ENCODE measurements around the gene OR2T35.
A peak's percentile ranks its signal among the peaks of the same experiment; 100 is the strongest.

OR2T35 gene

DNA sequence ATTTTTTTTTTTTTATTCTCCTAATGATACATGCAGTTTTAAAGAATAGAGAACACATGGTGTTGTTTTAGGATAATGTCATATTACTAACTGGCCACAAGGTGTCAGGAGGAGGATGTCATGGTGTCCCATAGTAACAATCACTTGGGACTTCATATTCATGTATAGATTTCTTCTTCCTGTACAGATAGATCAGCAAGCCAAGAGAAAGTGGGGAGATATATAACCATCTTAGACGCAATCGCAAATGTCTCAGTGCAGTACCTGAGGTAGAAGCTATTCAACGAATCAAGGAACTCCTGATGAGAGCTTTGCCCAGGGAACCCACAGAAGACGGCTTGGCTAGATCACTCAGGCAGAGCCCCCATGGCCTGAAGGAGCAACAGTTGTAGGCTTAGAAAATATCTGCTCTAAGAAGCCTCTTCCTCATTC lies 22.5 kb downstream of the OR2T35 start:
- H3K4me3 ChIP-seq (ENCODE audit: low read depth, low read length), result no peak overlapping the region
- TF ChIP-seq, protein P1, sequence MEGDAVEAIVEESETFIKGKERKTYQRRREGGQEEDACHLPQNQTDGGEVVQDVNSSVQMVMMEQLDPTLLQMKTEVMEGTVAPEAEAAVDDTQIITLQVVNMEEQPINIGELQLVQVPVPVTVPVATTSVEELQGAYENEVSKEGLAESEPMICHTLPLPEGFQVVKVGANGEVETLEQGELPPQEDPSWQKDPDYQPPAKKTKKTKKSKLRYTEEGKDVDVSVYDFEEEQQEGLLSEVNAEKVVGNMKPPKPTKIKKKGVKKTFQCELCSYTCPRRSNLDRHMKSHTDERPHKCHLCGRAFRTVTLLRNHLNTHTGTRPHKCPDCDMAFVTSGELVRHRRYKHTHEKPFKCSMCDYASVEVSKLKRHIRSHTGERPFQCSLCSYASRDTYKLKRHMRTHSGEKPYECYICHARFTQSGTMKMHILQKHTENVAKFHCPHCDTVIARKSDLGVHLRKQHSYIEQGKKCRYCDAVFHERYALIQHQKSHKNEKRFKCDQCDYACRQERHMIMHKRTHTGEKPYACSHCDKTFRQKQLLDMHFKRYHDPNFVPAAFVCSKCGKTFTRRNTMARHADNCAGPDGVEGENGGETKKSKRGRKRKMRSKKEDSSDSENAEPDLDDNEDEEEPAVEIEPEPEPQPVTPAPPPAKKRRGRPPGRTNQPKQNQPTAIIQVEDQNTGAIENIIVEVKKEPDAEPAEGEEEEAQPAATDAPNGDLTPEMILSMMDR (IDR thresholded peaks at IDR 0.05; ENCODE audit: low read depth, low read length), result no peak

DNA sequence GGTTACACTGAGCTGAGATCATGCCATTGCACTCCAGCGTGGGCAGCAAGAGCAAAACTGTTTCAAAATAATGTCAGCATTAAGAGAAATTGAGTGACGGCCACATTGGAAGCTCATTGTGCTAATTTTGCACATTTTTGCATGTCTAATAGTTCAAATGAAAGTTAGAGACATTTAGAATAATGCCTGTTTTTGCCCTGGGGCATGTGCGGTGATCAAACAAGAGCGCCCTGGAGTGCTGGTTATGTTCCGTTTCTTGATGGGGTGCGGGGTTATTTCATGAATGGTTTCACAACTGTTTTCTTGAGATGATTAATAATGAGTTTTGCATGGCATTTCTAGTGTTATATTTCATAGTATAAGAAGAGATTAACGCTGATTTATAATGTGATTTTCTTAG lies 23.3 kb downstream of the OR2T35 start:
- no peak overlapping the region for H3K4me3 ChIP-seq (ENCODE audit: low read depth, low read length)

DNA sequence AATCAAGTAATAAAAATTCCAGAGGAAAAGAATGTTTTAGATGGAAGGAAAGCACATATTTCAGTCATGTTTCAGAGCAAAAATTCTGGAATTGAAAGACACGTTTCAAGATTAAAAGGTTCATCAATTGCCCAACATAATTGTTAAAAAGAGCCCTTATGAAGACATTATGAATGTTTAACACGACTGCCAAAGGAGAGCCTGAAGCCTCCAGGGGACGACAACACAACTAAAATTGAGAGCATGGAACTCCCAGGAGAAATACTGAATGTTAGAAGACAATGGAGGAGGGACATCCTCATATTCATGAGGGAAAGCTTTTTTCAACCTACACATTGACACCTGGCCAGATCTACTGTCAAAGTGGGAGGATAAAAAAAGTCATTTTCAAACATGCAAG lies 26.2 kb downstream of the OR2T35 start:
- no peak overlapping the region for H3K4me3 ChIP-seq (ENCODE audit: low read depth, low read length)
- TF ChIP-seq, protein P1 (IDR thresholded peaks at IDR 0.05; ENCODE audit: low read depth, low read length), result peak; percentile 48

More for the DNA sequence above, 23.3 kb downstream of the OR2T35 start:
- TF ChIP-seq, protein P1 (IDR thresholded peaks at IDR 0.05; ENCODE audit: low read depth, low read length), result no peak

DNA sequence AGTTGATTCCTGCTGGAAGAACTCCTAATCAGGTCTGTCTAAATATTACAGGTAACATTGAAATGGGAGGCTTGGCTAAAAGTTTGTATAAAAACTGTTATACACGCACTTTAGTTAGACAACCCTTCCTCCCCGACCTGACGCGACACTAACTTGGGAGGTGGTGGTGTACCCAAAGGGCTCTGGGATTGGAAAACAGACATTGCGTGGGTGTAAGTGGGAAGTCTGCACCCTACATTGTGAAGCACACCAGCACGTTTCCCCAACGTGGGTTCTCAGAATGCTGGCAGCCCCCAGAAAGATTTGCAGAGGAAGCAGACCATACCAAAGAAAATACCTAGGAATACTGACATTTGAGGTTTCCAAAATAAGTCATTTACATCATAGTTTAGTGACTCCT lies 27.0 kb downstream of the OR2T35 start:
- TF ChIP-seq, protein P1 (IDR thresholded peaks at IDR 0.05; ENCODE audit: low read depth, low read length), result no peak
- no peak overlapping the region for H3K4me3 ChIP-seq (ENCODE audit: low read depth, low read length)

DNA sequence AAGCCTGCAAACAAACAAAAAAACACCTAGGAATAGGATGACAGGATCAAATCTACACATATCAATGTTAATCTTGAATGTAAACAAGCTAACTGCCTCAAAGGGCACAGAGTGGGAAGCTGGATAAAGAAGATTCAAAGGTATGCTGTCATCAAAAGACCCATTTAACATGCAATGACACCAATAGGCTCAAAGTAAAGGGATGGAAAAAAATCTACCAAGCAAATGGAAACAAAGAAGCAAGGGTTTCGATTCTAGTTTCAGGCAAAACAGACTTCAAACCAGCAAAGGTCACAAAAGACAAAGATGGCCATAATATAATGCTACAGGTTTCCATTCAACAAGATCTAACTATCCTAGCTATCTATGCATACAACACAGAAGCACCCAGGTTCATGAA lies 31.3 kb downstream of the OR2T35 start:
- TF ChIP-seq, protein P1 (IDR thresholded peaks at IDR 0.05; ENCODE audit: low read depth, low read length), result no peak
- no peak overlapping the region for H3K4me3 ChIP-seq (ENCODE audit: low read depth, low read length)

DNA sequence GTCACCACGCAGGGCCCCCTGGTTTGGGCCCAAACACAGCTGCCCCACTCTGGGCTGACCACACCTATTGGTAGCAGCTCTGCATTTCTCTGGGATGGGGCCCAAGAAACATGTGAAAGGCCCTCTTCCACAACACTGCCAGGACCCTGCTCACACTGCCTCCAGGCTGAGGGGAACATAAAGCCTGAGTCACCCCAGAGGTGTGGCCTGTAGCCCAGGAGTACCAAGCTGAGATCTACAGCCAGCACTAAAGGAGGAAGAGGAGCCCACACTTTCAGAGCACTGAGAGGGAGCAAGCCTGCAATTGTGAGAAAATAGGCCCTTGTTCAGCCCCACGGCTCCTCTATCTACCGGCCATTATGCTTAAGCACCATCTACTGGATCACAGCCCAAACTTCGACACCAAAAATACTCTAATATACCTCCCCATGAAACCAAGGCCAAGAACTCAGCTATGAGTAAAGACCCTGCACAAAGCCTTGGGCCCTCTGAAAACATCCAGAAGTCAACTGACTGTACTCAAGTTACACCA lies 33.1 kb downstream of the OR2T35 start:
- TF ChIP-seq, protein P1 (IDR thresholded peaks at IDR 0.05; ENCODE audit: low read depth, low read length), result no peak
- no peak overlapping the region for H3K4me3 ChIP-seq (ENCODE audit: low read depth, low read length)

DNA sequence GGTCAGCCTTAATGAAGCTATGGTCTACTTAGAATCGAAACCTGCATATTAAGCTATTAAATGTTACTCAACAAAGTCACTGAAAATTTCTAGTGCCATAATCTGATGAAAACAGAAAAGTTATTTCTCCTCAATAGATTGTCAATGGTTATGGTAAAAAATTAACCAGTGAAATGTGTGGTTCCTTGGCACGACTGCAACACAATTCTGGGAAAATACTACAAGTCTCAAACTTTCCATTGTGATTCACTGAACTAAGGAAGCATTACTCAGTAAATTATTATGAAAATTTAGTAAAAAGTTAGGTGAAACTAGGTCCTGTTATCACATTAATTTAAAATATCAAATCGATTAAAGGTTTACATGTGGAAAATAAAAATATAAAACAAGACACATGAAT lies 34.8 kb downstream of the OR2T35 start:
- TF ChIP-seq, protein P1 (IDR thresholded peaks at IDR 0.05; ENCODE audit: low read depth, low read length), result no peak

More for the DNA sequence above, 34.8 kb downstream of the OR2T35 start:
- no peak overlapping the region for H3K4me3 ChIP-seq (ENCODE audit: low read depth, low read length)

Data from WI38 (cell line).